HG02798 (cell line): ENCODE measurements around the gene CDHR5.
A peak's percentile ranks its signal among the peaks of the same experiment; 100 is the strongest.
"Not testable (repeated sequence)": the region's sequence is repeated elsewhere in the genome, so short reads cannot be mapped to it uniquely, and the experiment has no call there.

Experiments used
- ATAC-seq: cut with Tn5 transposase; IDR thresholded peaks from one replicate; pipeline ENCODE4 v1.9.1; 2021; ENCODE audit warnings: mild to moderate bottlenecking; ENCODE audit not compliant: unreplicated experiment, poor library complexity

CDHR5 gene

DNA sequence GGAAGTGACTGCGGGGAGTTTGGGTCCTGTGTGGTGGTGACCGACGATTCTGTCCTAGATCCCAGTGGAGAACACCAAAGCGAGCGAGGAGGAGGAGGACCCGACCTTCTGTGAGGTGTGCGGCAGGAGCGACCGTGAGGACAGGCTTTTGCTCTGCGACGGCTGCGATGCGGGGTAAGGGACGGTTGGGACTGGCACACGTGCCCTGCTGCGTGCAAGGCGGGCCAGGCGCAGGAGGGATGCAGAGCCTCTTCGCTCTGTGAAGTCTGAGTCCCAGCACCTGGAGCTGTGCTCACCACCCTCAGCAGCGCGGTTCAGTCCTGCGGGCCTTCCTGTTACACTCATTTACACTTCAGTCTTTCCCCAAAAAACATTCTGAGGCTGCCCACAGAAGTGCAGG, 32.3 kb downstream of the CDHR5 start:
- no peak for ATAC-seq

DNA sequence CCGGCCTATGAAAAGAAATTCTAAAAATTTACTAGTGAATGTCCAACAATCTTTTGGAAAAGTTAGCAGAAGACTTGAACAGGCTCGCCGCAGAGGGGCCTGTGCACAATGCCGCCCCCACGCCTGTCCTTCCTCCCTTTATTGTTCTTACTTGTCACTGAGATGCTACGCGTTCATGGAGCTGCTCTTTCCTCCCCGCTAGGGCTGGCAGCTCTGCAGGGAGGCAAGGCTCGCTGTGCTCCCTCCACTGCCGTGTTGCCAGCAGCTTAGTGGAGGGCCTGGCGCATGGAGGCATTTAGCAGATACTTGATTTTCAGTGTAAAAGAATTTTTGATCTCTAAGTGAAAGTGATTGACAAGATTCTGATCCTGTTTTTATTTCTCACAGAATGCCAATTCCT, 33.8 kb downstream of the CDHR5 start:
- ATAC-seq, result no peak

DNA sequence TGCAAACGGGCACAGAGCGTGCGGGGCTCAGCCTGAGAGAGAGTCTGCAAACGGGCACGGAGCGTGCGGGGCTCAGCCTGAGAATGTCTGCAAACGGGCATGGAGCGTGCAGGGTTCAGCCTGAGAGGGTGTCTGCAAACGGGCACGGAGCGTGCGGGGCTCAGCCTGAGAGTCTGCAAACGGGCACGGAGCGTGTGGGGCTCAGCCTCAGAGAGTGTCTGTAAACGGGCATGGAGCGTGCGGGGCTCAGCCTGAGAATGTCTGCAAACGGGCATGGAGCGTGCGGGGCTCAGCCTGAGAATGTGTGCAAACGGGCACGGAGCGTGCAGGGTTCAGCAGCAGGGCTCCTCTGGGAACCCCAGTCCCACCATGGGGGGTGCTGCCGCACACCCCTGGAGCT, 35.0 kb downstream of the CDHR5 start:
- ATAC-seq, result no peak

DNA sequence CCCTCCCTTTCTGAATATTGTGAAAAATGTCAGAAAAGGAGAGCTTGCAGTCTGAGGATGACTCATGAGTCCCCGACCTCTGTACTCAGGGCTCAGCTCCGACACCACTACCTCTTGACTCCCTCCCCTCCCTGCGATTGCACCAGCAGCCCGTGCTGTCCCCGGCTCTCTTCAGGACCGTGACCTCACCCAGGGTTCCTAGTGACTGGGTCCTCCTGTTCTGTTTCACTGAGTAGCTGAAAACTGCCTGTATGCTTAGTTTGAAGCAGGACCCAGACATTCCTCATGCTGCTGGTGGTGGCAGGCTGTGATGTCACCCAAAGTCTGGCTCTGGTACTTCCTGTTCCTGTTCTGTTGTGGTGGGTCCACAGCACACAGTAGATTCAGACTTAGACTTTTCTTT, 36.8 kb downstream of the CDHR5 start:
- no peak for ATAC-seq

DNA sequence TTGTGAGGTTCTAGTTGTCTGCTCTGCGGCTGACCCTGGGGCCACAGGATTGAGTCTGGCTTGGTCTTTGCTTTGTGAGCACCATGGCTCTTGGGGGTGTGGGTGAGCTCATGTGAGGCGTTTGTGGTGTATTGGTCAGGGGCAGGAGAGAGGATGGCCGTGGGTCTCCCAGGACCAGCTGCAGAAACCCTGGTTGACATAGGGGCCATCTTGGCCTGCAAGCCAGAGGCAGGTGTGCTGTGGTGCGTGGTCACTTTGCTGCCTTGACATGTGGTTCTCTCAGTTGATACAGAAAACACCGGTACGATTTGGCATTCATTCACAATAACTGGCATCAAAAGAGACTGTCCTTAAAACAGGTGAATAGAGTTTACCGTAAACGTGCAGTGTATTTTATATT, 37.2 kb downstream of the CDHR5 start:
- ATAC-seq, result no peak

GRCh38 chr11:586376-587316, 38.1 kb downstream of the CDHR5 start:
- no peak for ATAC-seq

- no peak for ATAC-seq
Measured at GRCh38 chr11:584287-584686, 40.5 kb downstream of the CDHR5 start.

- no peak for ATAC-seq
Measured at GRCh38 chr11:581752-582151, 43.0 kb downstream of the CDHR5 start.

- ATAC-seq, result no peak
Measured at GRCh38 chr11:581342-581741, 43.4 kb downstream of the CDHR5 start.

GRCh38 chr11:579830-580601, 44.7 kb downstream of the CDHR5 start:
- ATAC-seq, result no peak

DNA sequence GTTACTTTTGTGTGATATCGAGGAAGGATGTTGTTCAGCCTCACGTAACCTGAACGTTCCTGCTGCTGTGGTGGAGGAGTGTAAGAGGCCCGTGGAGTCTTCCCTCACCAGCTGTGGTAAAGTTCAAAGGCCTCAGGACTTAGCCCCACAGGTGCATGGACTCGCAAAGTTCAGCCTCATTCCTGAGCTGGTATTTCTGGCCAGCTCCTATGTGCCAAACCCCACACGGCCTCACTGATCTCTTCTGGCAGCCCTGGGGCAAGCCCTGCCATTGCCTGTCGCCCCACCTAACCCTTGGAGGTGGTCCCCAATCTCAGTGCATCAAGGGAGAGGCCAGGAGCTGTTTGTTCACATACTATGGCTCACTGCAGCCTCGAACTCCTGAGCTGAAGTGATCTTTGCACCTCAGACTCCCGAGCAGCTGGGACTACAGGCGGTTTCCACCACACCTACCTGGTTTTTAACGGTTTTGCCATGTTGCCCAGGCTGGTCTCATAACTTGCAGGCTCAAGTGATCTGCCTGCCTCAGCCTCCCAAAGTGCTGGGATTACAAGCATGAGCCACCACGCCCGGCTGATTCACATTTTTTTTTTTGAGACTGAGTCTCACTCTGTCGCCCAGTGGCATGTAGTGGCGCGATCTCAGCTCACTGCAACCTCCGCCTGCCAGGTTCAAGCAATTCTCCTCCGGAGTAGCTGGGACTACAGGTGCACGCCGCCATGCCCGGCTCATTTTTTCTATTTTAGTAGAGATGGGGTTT, 46.3 kb downstream of the CDHR5 start:
- no peak for ATAC-seq

DNA sequence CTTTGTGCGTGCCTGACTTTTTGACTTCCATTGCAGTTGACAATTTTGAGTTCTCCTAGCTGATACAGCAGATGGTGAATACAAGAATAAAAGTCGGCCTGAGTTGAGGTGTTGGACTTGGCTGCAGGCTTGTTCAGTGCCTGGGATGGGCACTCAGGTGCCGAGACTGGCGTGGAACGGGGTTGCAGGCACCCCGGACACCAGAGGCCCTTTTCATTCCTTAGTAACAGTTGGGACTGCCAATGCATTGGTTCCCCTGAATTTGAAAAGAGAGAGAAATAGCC, 47.2 kb downstream of the CDHR5 start:
- no peak for ATAC-seq

- no peak for ATAC-seq
Measured at GRCh38 chr11:576811-577610, 47.7 kb downstream of the CDHR5 start.

GRCh38 chr11:575996-576768, 48.6 kb downstream of the CDHR5 start, which contains the start of gene PHRF1:
PHRF1 (plus strand) TSS chr11:576470; CDS start chr11:581513, 5,043 bp downstream.
- ATAC-seq, result peak; percentile 86

DNA sequence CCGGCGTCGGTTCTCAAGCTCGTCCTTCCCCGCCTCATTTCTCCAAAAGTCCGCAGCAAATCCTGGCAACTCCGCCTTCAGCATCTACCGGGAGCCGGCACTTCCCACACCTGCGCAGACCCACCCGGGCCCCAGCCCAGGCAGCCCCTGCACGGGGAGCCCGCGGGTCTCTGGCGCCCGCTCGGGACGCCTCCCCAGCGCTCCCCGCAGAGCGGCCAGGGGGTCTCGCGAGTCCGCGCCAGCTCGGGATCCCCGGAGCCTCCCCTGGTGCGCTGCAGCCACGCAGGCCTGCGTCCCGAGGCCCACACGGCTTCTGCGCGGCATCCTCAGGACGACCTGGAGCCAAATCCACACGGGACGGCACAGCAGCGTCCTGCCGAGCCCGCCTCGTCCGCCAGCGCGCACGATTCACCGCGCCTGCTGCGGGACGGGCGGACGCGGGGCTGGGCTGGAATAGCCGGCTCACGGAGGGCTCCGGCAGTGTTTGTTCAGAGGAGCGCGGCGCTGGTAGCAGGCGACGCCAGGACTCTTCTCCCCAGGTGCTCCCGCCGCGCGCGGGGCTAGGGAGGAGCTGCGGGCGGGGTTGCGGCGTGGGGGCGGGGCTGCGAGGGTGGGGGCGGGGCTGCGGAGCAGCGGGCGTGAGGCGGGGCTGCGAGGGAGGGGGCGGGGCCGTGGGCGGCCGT, 49.3 kb downstream of the CDHR5 start:
- peak; percentile 45 for ATAC-seq

GRCh38 chr11:574632-575312, 50.0 kb downstream of the CDHR5 start:
- ATAC-seq, result no peak

- not testable (repeated sequence) for ATAC-seq
Measured at GRCh38 chr11:574031-574570, 50.7 kb downstream of the CDHR5 start.
